NCI-H146 (cell line): Measurements from ENCODE around the gene ZFYVE21.

Experiments
- DNase-seq: peaks from one replicate; lab custom pipeline; 2025; lab: John Stamatoyannopoulos, UW

Gene ZFYVE21

DNA sequence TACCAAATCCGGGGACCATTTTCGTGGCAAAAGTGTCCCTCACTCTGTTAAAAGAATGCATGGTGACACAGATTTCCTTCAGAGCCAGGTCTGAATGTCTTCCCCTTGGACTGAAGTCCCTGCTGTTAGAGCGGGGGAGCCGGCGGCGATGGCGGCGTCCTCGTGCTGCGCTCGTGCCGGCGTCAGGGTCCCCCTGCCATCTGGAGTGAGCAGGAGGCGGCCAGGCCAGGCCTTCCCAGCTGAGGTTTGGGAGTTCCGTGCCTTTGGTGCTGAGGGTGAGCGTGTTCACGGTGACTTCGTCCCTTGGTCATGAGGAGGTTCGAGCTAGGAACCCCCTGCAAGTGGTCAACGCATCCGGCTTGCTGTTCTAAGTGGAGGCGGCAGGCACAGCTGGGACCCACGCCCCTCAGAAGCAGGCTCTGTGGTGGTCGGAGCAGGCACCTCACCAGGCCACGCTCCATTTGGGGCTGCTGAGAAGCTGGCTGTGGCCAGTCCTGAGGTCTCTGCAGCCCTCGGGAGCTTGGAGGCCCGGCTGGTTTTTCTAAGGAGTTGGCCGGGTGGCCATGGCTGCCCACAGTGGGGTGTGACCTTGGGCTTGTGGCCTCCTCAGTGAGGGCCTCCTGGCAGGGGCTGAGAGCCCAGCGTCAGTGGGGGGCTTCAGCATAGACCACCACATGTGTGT lies 9.5 kb downstream of the ZFYVE21 start:
- DNase-seq = no peak

DNA sequence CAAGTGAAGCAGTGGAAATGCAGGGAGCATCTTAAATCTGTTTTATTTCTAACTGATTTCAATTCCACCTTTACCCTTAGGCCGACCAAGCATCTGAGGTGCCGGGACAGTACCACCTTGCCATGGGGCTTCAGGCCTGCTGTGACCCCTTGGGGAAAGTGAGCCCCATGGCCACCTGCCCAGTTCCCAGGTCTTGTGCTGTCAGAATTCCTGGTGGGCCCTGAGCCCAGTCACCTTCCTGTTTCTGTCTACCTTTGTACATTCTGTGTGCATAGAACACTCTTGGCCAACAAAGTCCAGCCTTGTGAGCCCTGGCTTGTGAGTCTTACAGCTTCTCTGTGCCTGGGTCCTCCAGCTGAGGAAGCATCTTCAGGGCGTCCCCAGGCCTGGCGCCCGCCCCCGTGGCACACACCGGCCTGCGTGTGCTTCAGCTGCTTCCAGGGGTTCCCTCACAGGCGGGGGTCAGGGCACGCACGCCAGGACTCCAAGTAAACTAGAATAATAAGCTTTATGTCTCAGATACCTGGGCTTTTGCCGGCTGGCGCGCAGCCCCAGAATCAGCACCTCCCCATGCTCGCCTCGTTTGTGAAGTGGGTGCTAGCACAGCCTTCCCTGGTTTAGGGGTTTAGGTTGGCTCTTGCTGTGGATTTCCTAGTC lies 10.3 kb downstream of the ZFYVE21 start:
- DNase-seq = no peak

- no peak for DNase-seq
Observed at GRCh38 chr14:103726474-103726873, 10.9 kb downstream of the ZFYVE21 start.

GRCh38 chr14:103727313-103727980 lies 11.8 kb downstream of the ZFYVE21 start:
- no peak for DNase-seq

- no peak for DNase-seq
Observed at GRCh38 chr14:103728141-103728540, 12.5 kb downstream of the ZFYVE21 start.

GRCh38 chr14:103728721-103729120 lies 13.1 kb downstream of the ZFYVE21 start:
- no peak for DNase-seq

DNA sequence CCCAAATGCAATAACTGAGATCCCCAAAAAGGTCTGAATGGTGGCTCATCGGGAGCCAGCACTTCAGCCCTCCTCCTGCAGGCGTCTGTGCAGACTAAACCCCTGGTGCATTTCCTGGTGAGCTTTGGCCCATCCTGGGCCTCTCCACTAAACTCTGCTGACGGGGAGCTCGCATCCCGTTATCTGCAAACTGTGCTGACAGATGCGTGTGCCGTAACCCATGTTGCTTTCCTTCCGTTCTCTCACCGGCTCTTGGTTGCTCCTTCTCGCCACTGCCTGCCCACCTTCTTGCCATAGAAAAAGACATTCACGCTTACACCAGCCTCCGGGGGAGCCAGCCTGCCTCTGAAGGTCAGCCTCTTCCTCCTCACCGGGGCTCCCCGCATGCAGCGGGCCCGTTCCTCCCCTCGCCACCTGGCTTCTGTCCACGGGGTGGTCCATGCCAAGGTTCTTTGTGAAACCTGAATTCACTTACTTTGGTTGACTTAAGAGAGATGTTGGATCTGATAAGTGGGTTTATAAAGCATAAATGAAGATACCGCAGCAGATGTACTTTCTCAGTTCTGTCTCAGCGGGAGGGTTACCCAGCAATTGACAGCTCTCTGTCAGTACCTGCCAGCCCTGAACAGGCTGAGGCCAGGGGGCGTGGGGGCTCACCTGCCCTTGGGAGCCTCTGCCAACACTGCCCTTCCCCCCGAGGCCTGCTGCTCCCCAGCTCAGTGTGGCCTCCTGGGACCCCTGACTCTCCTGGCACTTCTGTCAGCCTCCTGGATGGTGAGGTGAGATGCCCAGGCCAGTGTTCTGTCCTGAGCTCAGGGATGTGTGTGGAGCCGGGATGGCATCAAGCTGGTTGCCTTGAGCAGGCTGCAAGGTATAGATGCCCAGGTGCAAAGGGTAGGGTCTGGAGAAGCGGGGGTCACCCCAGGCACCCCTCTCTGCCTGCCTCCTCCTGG lies 14.2 kb downstream of the ZFYVE21 start:
- no peak for DNase-seq

GRCh38 chr14:103730490-103731035 lies 15.0 kb downstream of the ZFYVE21 start:
- DNase-seq = no peak

GRCh38 chr14:103731481-103731880 lies 15.9 kb downstream of the ZFYVE21 start:
- DNase-seq = no peak

GRCh38 chr14:103731916-103732867 lies 16.6 kb downstream of the ZFYVE21 start:
- DNase-seq = no peak

- no peak for DNase-seq
Observed at GRCh38 chr14:103732868-103733620, 17.4 kb downstream of the ZFYVE21 start.

DNA sequence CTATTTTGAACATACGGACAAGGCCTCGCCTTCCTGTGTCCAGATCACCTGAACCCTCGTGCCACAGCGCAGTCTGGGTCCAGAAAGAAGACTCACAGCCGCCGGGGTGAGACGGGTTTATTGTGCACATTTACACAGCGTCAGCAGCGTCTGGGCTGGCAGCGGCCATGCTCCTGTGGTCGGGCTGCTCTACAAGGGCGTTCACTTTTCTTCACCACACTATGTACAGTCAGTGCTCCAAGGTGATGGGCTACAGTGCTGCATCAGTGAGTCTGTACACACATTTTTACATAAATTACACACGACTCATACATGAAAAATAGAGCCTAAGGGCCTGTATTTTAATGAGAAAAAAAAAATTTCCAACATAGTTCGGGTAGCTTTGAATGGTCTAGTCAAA lies 18.0 kb downstream of the ZFYVE21 start:
- no peak for DNase-seq

DNA sequence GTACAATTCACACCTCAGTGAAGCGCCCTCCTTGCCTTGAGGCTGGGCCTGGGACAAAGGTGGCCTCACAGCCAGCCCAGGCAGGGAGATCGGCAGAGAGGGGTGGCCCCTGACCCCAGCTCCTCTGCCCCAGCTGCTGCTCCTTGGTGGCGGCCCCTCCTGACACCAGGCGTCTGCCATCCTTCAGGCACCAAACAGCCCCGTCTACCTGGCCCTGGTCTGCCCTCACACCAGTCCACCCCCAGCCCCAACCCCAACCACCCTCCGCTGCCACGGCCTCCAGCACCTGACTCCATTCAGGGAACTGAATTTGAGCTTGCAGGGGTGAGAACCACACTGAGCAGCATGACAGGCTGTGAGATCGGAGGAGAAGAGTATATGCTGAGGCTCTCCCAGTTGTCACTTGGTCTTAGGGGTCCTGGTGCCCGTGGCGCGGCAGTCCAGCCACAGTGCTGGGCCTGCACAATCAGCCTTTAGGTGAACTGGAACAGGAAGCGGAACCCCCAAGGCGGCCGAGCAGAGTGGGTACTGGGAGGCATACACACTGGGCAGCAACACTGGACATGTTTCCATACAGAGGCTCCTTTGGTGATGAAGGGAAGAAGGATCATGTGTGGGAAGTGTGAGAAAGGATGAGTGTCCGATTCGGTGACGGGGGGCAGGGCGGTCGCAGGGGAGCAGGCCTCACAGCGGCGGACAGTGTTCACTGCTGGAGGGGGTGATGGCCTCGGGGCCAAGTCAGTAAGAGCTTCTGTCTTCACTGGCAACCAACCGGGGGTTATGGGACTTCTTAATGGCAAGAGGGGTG lies 18.7 kb downstream of the ZFYVE21 start:
- DNase-seq = no peak

- no peak for DNase-seq
Observed at GRCh38 chr14:103735022-103735421, 19.4 kb downstream of the ZFYVE21 start.

DNA sequence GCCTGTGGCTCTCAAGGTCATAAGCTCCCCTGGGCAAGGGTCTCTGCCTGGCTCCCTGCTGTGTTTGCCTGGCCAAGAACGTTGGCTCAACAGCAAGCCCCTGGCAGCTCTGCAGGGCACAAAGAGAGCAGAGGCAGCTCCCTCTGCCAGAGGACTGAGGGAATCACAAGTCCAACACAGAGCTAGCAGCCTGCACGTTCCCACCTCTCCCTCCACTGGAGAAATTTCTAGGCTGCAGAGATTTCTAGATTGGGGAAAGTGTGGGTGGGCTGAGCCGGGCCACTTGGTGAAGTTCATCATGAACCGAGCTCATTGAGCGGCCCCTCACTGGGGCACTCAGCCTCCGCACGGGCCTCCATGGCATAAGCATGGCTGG lies 19.8 kb downstream of the ZFYVE21 start:
- DNase-seq = no peak

GRCh38 chr14:103735815-103736545 lies 20.4 kb downstream of the ZFYVE21 start:
- DNase-seq = no peak

GRCh38 chr14:103736546-103737431 lies 21.2 kb downstream of the ZFYVE21 start:
- no peak for DNase-seq
